ENCODE measurements around the gene MTMR6.

MTMR6 gene

DNA sequence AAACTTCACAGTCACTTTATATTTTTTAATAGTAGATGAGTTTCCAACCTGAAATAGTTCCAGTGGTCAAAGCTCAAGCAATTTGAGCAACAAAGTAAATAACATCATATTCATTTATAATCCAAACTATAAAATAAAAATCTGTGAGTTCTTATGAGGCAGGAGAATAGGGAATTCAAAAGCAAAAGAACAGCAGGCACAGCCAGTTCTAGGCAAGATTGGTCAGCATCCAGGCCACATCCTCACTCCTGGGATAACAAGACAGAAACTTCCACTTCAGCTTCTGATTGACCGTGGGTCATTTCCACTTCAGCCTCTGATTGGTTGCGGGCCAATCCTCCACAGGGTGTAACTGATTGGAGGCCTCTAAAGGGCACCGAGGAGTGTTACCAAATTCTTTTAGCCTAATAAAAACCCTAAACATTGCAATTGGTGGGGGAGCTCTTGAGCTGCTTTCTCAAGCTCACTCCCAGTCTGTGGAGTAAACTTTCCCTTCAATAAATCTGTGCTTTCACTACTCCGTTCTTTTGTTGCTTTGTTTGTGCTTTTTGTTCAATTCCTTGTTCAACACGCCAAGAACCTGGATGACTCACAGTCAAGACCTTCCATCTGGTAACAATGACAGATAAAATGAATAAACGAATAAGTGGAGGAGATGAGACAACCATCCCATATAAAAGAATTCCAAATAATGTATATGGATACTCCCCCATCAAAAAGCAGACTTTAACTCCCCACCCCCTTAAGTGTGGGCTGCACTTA, 72.6 kb downstream of the MTMR6 start:
- no peak for DNase-seq

DNA sequence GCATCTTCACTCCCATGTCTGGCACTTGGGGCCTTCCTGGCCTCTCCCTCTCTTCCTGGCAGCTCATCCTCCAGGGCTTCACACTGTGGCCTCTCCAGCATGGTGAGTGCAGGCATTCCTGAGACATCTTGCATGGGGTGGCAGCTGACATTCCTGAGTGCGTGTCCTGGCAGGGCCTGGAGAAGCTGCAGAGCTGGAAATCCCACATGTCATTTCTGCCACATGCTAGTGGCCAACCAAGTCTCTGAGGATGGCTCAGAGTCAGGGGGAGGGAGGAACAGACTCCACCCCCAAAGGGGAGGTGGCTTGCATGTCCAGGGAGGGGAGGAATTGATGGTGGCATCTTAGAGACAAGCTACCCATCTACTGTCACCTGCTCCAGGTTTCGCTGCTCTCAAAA, 73.6 kb downstream of the MTMR6 start:
- DNase-seq, result no peak

DNA sequence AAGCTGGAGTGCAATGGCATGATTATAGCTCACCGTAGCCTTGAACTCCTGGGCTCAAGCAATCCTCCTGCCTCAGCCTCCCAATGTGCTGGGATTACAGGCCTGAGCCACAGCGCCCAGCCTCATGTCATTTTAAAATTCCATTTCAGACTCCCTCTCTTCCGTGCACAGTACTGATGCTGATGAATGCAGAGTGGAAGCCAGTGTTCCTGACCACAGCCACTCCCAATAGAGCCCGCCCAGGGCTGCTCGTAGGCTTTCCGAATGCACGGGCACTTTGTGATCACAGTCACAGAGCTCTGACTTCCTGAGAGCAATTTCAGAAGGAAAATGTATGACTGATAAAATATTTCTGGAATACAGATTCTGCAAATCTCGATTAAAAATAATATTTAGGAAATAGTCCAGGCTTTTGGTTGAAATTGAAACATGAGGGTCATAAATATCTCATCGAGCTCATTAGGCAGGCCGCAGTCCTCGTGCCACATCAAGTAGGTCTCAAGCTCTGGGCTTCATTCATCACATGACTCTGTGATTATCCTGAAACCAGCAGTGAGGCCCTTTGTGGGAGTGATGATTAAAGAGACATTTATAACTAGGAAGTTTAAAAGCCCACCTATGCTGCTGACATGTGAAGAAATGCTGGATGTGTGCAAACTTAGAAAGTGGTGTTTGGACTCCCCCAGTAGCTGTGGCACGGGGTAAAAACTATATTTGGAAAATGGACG, 76.3 kb downstream of the MTMR6 start:
- no peak for DNase-seq

DNA sequence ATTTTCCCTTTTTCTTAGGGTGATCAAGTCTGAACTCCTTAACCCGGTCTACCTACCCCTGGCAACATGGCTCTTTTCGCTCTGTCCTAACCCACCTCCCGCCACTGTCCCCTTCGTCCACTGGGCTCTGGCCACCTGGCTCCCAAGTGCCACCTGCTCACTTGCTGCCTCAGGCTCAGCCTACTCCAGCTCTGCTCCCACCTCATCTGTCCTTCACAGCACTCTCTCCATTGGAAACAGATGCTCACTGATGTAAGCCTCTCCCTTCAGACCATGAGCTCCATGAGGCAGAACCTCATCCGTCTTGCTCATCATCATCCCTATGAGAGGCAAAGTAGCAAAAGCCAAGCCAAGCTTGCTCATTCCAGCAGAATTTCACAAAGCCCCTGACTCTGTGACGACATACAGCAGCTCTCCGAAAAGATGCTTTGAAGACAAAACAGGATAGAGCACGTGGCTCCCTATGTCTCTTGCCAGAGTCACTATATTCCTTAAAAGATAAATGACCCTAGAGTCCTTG, 79.9 kb downstream of the MTMR6 start:
- DNase-seq, result no peak

DNA sequence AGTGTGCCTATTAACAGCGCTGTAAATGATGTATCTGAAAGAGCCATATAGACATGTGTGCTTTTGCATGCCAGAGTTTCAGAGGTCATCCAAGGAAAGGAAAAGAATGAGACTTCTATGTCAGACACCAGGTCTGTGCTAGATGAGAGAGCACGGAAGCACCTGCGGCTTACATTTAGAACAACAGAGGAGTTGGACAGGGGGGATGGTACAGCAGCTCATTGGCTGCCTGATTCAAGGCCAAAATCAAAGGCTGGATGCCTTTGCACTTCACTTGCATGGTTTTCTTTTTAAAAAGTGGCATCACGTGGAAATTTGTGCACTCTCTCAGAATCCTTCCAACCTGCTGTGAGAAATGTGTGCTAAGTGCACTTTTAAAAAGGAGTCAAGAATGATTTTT, 82.4 kb downstream of the MTMR6 start:
- DNase-seq, result no peak

DNA sequence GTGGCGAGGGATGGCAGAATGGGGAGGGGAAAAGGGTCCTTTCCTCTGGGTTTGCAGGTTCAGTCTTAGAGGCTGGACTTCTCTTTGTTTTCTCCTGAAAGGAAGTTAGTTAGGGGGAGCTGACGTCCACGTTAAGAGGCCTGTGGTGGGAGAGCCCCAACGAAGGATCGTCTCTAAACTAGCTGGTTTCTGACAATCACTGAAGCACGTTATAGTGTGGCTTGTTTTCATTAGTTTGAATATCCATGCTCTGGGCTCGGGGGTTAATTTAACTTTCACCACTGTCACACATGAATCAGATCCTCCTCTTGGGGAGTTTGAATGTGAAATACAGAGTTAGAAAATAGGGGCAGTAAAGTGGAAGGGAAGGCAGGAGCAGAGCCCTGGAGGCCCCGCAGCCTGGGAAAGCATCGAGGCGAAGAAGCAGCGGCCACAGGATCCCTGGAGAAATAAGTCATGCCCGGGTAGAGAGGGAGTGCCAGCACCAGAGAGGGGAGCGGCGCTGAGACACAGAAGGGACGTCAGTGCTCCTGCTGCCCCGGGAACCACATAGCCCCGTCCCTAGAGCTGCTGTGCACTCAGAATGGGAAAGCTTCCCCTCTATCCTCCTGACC, 84.1 kb downstream of the MTMR6 start:
- no peak for DNase-seq

DNA sequence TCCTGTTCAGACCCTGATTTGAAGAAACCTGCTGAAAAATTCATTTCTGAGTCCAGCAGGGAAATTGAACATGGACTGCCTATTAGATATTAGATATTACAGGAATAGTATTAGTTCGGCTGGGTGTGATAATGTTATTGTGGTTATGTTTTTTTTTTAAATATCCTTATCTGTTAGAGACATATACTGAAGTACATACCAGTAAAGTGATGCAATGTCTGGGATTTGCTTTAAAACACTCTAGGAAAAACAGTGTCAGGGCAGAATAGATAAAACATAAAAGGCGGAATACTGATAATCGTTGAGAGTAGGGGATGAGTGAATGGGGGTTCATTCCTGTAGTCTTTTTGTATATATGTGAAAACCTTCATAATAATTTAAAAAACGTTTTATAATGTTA, 86.5 kb downstream of the MTMR6 start:
- DNase-seq, result no peak

DNA sequence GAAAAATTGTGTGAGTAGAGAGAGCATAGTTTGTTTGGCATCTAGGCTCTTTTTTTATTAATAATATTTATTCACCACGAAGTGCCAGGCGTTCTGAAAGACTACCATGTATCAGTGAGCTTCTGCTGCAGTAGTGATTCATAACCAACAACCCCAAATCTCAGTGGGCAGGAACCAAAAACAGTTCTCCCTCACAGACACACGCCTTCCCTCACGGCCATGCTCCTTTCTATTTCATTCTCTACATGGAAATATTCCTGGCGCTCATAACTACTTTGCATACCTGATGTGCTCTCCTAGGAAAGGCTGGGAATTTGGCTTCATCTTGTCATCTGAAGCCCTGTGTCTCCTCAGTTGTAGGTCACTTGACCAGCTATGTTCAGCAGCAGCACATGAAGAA, 88.6 kb downstream of the MTMR6 start:
- no peak for DNase-seq

DNA sequence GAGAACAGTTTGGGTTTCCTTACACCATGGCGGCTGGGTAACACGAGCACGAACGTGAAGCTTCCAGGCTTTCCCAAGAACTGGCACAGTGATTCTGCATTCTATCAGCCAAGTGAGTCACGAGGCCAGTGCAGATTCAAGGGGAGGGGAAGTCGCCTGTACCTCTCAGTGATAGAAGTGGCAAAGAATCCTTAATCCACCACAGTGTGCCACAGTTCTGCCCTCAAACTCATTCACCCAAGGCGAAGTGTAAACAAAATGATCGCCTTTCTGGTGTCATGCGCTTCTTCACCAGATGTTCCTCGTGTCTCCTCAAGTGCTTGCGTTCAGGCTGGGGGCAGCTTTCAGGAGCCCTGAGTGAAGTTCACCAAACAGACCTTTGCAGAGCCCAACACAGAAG, 90.3 kb downstream of the MTMR6 start:
- no peak for DNase-seq
